HEK293 (cell line): ENCODE results near the gene OLFM1.

Experiments
- CTCF ChIA-PET: fragments of 350-600 bp; formaldehyde crosslinking; extraction: SDS; loops from one replicate; lab custom pipeline; 2021; ENCODE audit warnings: antibody characterized with exemption; lab: Yijun Ruan, JAX
- POLR2A ChIA-PET: fragments of 300-600 bp; formaldehyde crosslinking; extraction: SDS; loops from one replicate; lab custom pipeline; 2020; ENCODE audit warnings: antibody characterized with exemption, inconsistent platforms; lab: Yijun Ruan, JAX
- H3K27ac ChIP-seq: fragments of 200-500 bp; sonication (Bioruptor generic); 2 replicates; pipeline ENCODE4 v1.5.1; 2014; ENCODE audit warnings: low read depth, low read length, control low read depth, inconsistent platforms; ENCODE audit errors: extremely low read depth
- H3K36me3 ChIP-seq, 2 experiments: fragments of 200-500 bp in 1 of 2; sonication (Bioruptor generic) in 1 of 2; 1 replicate in 1 of 2; 2 replicates in 1 of 2; pipeline ENCODE4 v1.5.1; 2014 to 2017; ENCODE audit warnings: inconsistent platforms in 2 of 2, low read length in 2 of 2; ENCODE audit not compliant: control insufficient read depth in 2 of 2, insufficient read depth in 1 of 2
- H3K4me1 ChIP-seq: fragments of 200-500 bp; sonication (Bioruptor generic); 2 replicates; pipeline ENCODE4 v1.5.1; 2014; ENCODE audit warnings: mild to moderate bottlenecking, low read length, inconsistent platforms; ENCODE audit not compliant: control insufficient read depth, insufficient read depth
- H3K4me3 ChIP-seq: 2 replicates; pipeline ENCODE4 v1.5.1; 2011; ENCODE audit warnings: low read depth, mild to moderate bottlenecking, control low read depth, low read length, moderate library complexity
- H3K9me3 ChIP-seq: fragments of 200-500 bp; sonication (Bioruptor generic); 2 replicates; pipeline ENCODE4 v1.5.1; 2014; ENCODE audit warnings: low read depth, low read length, inconsistent platforms; ENCODE audit not compliant: control insufficient read depth, insufficient read depth
- BCL11A ChIP-seq: fragments of 450-650 bp; formaldehyde crosslinking; IDR thresholded peaks from 2 replicates; pipeline ENCODE4 v1.5.1; 2016; ENCODE audit warnings: low read depth, missing biosample characterization, missing genetic modification characterization
- EGR2 ChIP-seq: fragments of 450-650 bp; formaldehyde crosslinking; IDR thresholded peaks from 2 replicates; pipeline ENCODE4 v1.5.1; 2016; ENCODE audit warnings: low read depth, missing biosample characterization, missing genetic modification characterization
- KLF7 ChIP-seq: fragments of 450-650 bp; formaldehyde crosslinking; IDR thresholded peaks from 2 replicates; pipeline ENCODE4 v1.5.1; 2016; ENCODE audit warnings: missing biosample characterization, missing genetic modification characterization, borderline replicate concordance
- OSR2 ChIP-seq: fragments of 450-650 bp; formaldehyde crosslinking; IDR thresholded peaks from 2 replicates; pipeline ENCODE4 v1.5.1; 2016; ENCODE audit warnings: missing biosample characterization, missing genetic modification characterization
- SP2 ChIP-seq: fragments of 450-650 bp; formaldehyde crosslinking; IDR thresholded peaks from 2 replicates; pipeline ENCODE4 v1.5.1; 2016; ENCODE audit warnings: missing biosample characterization, missing genetic modification characterization
- SP7 ChIP-seq: fragments of 450-650 bp; formaldehyde crosslinking; IDR thresholded peaks from 2 replicates; pipeline ENCODE4 v1.5.1; 2016; ENCODE audit warnings: missing biosample characterization, missing genetic modification characterization
- WT1 ChIP-seq: fragments of 450-650 bp; formaldehyde crosslinking; IDR thresholded peaks from 2 replicates; pipeline ENCODE4 v1.5.1; 2016; ENCODE audit warnings: missing biosample characterization, missing genetic modification characterization
- YY1 ChIP-seq: fragments of 450-650 bp; formaldehyde crosslinking; IDR thresholded peaks from 2 replicates; pipeline ENCODE4 v1.5.1; 2018; ENCODE audit warnings: missing biosample characterization, missing genetic modification characterization
- ZFHX2 ChIP-seq: fragments of 450-650 bp; formaldehyde crosslinking; conservative IDR thresholded peaks from 2 replicates; pipeline ENCODE4 v1.5.1; 2016; ENCODE audit warnings: missing biosample characterization, missing genetic modification characterization
- ZIC2 ChIP-seq: fragments of 450-650 bp; formaldehyde crosslinking; IDR thresholded peaks from 2 replicates; pipeline ENCODE4 v1.5.1; 2016; ENCODE audit warnings: missing biosample characterization, missing genetic modification characterization
- ZNF112 ChIP-seq: fragments of 450-650 bp; formaldehyde crosslinking; IDR thresholded peaks from 2 replicates; pipeline ENCODE4 v1.5.0; 2017; ENCODE audit warnings: missing biosample characterization, missing genetic modification characterization
- ZNF175 ChIP-seq: fragments of 450-650 bp; formaldehyde crosslinking; IDR thresholded peaks from 2 replicates; pipeline ENCODE4 v1.5.1; 2016; ENCODE audit warnings: missing biosample characterization, missing genetic modification characterization
- ZNF292 ChIP-seq: fragments of 450-650 bp; formaldehyde crosslinking; IDR thresholded peaks from 2 replicates; pipeline ENCODE4 v1.5.1; 2016; ENCODE audit warnings: low read depth, missing biosample characterization, missing genetic modification characterization, borderline replicate concordance
- ZNF350 ChIP-seq: fragments of 450-650 bp; formaldehyde crosslinking; IDR thresholded peaks from 2 replicates; pipeline ENCODE4 v1.5.0; 2017; ENCODE audit warnings: missing biosample characterization, mild to moderate bottlenecking, missing genetic modification characterization
- ZNF660 ChIP-seq: fragments of 450-650 bp; IDR thresholded peaks from 2 replicates; pipeline ENCODE4 v1.5.1; 2018; ENCODE audit warnings: missing biosample characterization, mild to moderate bottlenecking, missing genetic modification characterization
- ZNF707 ChIP-seq: fragments of 450-650 bp; formaldehyde crosslinking; IDR thresholded peaks from 2 replicates; pipeline ENCODE4 v1.5.1; 2016; ENCODE audit warnings: missing biosample characterization, missing genetic modification characterization
- ZNF747 ChIP-seq: fragments of 450-650 bp; formaldehyde crosslinking; IDR thresholded peaks from 2 replicates; pipeline ENCODE4 v1.5.1; 2016; ENCODE audit warnings: missing biosample characterization, missing genetic modification characterization
- ZNF76 ChIP-seq: fragments of 450-650 bp; formaldehyde crosslinking; IDR thresholded peaks from 2 replicates; pipeline ENCODE4; 2016; ENCODE audit warnings: low read depth, missing biosample characterization, missing genetic modification characterization, borderline replicate concordance
- ZSCAN23 ChIP-seq: fragments of 450-650 bp; formaldehyde crosslinking; IDR thresholded peaks from 2 replicates; pipeline ENCODE4 v1.5.1; 2016; ENCODE audit warnings: missing biosample characterization, missing genetic modification characterization
- TF ChIP-seq, protein P1 (sequence below): fragments of 450-650 bp; formaldehyde crosslinking; IDR thresholded peaks from 2 replicates; pipeline ENCODE4 v1.5.1; 2016; ENCODE audit warnings: missing biosample characterization, missing genetic modification characterization
- TF ChIP-seq, protein P2 (sequence below): fragments of 450-650 bp; formaldehyde crosslinking; IDR thresholded peaks from 2 replicates; pipeline ENCODE4 v1.5.1; 2016; ENCODE audit warnings: missing biosample characterization, missing genetic modification characterization
- TF ChIP-seq, protein P3 (sequence below): fragments of 450-650 bp; formaldehyde crosslinking; IDR thresholded peaks from 2 replicates; pipeline ENCODE4 v1.5.1; 2016; ENCODE audit warnings: missing biosample characterization, missing genetic modification characterization
- TF ChIP-seq, protein P4 (sequence below): fragments of 450-650 bp; formaldehyde crosslinking; optimal IDR thresholded peaks from 2 replicates; pipeline ENCODE3; 2016; ENCODE audit warnings: missing biosample characterization, mild to moderate bottlenecking, missing genetic modification characterization

The OLFM1 gene

DNA sequence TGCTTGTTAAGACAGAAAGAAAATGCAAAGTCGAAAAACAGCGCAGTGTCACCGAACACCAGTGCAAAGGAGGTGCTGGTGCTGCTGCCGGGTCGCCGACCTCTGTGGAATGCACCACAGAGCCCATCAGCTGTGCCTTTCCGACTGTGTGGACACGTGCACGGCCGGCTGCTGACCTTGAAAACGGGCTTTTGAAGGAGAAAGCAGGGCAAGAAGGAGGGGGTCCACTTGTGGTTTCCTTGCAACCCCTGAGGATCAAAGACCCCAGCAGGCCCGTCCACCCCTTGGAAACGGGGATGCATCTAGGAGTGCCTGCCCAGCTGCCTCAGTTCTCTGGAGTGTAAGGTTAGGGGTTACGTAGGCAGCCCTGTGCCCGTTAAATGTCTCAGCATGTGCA lies 6.2 kb upstream of the OLFM1 start (continued):
- TF ChIP-seq ZNF707 (tag by site-specific recombination) (no peak), ZSCAN23 (tag by site-specific recombination) (no peak)

DNA sequence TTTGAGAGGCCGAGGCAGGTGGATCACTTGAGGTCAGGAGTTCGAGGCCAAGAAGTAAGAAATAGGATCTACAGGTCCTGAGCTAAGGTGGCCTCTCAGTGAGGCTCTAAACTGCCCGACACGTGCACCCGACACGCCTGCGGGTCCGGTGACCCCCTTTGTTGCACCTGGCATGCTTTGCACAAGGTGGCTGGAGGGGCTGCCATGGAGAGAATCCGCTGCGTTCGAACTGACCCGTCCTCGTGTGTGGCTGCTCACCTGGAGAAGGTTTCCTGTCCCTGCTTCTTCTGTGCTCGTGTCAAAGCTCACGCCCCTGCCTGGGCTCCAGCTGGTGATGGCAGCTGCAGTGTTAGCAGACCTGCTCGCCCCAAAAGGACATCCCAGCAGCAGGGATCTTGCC lies 5.7 kb upstream of the OLFM1 start:
- Histone ChIP-seq H3K4me1 (no peaks in the 10 kb centered on the region), H3K9me3 (no peaks in the 10 kb centered on the region), H3K4me3 (no peak overlapping the region), H3K36me3 (no peaks in the 10 kb centered on the region), H3K27ac (no peak overlapping the region)
- TF ChIP-seq ZNF175 (tag by site-specific recombination) (no peak), ZNF292 (tag by site-specific recombination) (no peak), SP7 (no peak), ZFHX2 (tag by site-specific recombination) (no peak), ZNF76 (tag by site-specific recombination) (no peak), ZNF350 (tag by site-specific recombination) (no peak), BCL11A (no peak), YY1 (tag by site-specific recombination) (no peak), EGR2 (tag by site-specific recombination) (no peak)
- TF ChIP-seq, protein P1, sequence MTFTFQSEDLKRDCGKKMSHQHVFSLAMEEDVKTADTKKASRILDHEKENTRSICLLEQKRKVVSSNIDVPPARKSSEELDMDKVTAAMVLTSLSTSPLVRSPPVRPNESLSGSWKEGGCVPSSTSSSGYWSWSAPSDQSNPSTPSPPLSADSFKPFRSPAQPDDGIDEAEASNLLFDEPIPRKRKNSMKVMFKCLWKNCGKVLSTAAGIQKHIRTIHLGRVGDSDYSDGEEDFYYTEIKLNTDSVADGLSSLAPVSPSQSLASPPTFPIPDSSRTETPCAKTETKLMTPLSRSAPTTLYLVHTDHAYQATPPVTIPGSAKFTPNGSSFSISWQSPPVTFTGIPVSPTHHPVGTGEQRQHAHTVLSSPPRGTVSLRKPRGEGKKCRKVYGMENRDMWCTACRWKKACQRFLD (tag by site-specific recombination): no peak
- TF ChIP-seq, protein P2, sequence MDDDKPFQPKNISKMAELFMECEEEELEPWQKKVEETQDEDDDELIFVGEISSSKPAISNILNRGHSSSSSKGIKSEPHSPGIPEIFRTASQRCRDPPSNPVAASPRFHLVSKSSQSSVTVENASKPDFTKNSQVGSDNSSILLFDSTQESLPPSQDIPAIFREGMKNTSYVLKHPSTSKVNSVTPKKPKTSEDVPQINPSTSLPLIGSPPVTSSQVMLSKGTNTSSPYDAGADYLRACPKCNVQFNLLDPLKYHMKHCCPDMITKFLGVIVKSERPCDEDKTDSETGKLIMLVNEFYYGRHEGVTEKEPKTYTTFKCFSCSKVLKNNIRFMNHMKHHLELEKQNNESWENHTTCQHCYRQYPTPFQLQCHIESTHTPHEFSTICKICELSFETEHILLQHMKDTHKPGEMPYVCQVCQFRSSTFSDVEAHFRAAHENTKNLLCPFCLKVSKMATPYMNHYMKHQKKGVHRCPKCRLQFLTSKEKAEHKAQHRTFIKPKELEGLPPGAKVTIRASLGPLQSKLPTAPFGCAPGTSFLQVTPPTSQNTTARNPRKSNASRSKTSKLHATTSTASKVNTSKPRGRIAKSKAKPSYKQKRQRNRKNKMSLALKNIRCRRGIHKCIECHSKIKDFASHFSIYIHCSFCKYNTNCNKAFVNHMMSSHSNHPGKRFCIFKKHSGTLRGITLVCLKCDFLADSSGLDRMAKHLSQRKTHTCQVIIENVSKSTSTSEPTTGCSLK (tag by site-specific recombination): no peak
- TF ChIP-seq, protein P3, sequence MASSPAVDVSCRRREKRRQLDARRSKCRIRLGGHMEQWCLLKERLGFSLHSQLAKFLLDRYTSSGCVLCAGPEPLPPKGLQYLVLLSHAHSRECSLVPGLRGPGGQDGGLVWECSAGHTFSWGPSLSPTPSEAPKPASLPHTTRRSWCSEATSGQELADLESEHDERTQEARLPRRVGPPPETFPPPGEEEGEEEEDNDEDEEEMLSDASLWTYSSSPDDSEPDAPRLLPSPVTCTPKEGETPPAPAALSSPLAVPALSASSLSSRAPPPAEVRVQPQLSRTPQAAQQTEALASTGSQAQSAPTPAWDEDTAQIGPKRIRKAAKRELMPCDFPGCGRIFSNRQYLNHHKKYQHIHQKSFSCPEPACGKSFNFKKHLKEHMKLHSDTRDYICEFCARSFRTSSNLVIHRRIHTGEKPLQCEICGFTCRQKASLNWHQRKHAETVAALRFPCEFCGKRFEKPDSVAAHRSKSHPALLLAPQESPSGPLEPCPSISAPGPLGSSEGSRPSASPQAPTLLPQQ (tag by site-specific recombination): no peak
- ChIA-PET POLR2A (no interaction called here), CTCF (interaction anchor here (1.4 kb wide), 1 partner anchor 384 kb away, joined by 3 read pairs; no protein-coding TSS in a partner anchor)

DNA sequence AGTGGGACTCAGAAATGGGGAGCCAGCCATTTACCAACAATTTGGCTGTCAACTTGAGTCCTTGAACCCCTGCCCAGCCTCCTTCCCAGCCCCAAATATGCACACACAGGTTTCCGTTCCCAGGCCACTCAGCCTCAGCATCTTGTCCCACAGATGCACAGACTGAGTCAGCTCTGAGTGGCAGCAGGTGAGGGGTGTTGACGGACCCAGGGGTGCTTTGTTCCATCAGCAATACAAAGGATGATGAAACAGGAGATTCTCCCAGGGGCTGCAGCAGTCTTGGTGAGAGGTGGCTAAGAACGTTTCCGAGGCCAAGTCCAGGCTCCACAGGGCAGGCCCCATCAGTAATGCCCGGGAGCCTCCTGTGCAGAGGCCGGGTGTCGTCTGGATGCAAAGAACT lies 4.9 kb upstream of the OLFM1 start:
- no peaks in the 10 kb centered on the region for H3K36me3 ChIP-seq
- ChIA-PET CTCF (interaction anchor here (0.5 to 1.6 kb wide), 3 partner anchors 261 to 384 kb away, joined by 3 to 5 read pairs (median 4); no protein-coding TSS in a partner anchor), POLR2A (no interaction called here)
- no peaks in the 10 kb centered on the region for H3K9me3 ChIP-seq
- no peak overlapping the region for H3K27ac ChIP-seq
- no peak for TF ChIP-seq ZNF112
- TF ChIP-seq, protein P4, sequence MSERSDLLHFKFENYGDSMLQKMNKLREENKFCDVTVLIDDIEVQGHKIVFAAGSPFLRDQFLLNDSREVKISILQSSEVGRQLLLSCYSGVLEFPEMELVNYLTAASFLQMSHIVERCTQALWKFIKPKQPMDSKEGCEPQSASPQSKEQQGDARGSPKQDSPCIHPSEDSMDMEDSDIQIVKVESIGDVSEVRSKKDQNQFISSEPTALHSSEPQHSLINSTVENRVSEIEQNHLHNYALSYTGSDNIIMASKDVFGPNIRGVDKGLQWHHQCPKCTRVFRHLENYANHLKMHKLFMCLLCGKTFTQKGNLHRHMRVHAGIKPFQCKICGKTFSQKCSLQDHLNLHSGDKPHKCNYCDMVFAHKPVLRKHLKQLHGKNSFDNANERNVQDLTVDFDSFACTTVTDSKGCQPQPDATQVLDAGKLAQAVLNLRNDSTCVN (tag by site-specific recombination): no peak
- no peak for TF ChIP-seq YY1 (tag by site-specific recombination)
- TF ChIP-seq WT1 (tag by site-specific recombination): no peak
- no peak for TF ChIP-seq ZNF660
- no peak for TF ChIP-seq KLF7 (tag by site-specific recombination)
- no peak for TF ChIP-seq OSR2 (tag by site-specific recombination)
- TF ChIP-seq SP2: no peak
- no peak for TF ChIP-seq ZIC2 (tag by site-specific recombination)
- TF ChIP-seq ZNF747 (tag by site-specific recombination): no peak
- no peak overlapping the region for H3K4me3 ChIP-seq
- H3K4me1 ChIP-seq: no peaks in the 10 kb centered on the region
